Measurements from ENCODE around the gene DCAF11. TPM values are rescaled to one million over a fixed set of nuclear protein-coding genes. Genes with fewer than 3 reads are reported as not detected.

The DCAF11 gene
- total RNA-seq, 1 donor from 2014 or later, result 84.3 TPM

DNA sequence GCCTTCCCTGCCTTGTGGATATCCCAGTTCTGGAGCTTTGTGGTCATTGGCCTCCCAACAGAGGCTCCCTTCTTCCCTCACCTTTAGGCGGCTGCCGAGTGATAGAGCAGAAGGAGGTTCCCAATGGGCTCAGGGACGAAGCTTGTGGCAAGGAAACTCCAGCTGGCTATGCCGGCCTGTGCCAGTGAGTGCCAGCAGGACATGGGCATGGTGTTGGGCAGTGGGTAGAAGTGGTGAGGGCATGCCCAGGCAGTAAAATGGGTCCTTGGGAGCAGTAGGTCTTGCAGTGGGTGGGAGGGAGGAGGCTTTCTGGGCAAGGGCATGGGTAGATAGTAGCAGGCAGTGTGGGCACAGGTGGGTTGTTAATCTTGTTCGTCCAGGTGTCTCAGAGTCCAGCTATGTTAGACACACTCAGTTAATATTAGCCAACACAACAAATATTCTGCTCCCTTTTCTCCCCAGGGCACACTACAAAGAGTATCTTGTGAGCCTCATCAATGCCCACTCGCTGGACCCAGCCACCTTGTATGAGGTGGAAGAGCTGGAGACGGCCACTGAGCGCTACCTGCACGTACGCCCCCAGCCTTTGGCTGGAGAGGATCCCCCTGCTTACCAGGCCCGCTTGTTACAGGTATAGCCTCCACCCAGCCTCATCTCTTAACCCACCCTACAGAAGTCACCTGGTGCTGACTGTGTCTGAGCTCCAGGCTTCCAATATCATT is 45.4 kb downstream of the DCAF11 start:
- peaks cover 81% of the 10 kb centered on the region for H3K36me3 Mint-ChIP-seq (ENCODE audit: low read depth)
- H3K9me3 Mint-ChIP-seq, result no peaks in the 10 kb centered on the region
- CTCF ChIA-PET, result interaction anchor here (1.0 to 4.2 kb wide), 17 partner anchors 9 to 148 kb away, joined by 3 to 45 read pairs (median 10); partner anchors contain the start of genes CIDEB, DCAF11, EMC9 and IPO4
- H3K27me3 Mint-ChIP-seq, result no peaks in the 10 kb centered on the region
- peaks cover 41% of the 10 kb centered on the region for H3K4me1 Mint-ChIP-seq
- DNase-seq, result no peak
- H3K4me3 Mint-ChIP-seq, result no peak overlapping the region
- H3K27ac Mint-ChIP-seq, result peak overlapping the region; percentile 95
- intact Hi-C loops (cut with micrococcal nuclease), result no loop called here
- no peak for ATAC-seq (ENCODE audit: low read depth)
- POLR2A ChIA-PET, result interaction anchor here (0.7 to 4.6 kb wide), 18 partner anchors 9 to 139 kb away, joined by 3 to 93 read pairs (median 20); partner anchors contain the start of genes CHMP4A, DCAF11, DHRS1 and EMC9
- no peak for TF ChIP-seq CTCF (IDR thresholded peaks at IDR 0.05)

DNA sequence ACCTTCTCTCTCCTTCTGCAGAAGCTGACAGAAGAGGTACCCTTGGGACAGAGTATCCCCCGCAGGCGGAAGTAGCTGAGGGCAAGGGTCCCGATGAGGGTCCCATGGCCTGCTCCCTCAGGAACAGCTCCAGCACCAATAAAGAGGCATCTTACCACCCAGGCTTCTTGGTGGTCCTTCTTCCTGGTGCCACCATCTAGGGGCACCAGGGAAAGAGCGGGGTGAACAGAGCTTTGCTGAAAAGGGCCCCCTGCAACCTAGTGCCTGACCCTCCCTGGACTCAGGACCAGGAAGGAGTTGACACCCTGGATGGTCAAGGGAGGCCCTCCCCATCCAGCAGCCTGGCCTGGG is 45.9 kb downstream of the DCAF11 start:
- H3K27ac Mint-ChIP-seq, result peak overlapping the region; percentile 95

GRCh38 chr14:24160850-24161804 is 46.5 kb downstream of the DCAF11 start, which contains the start of gene IRF9:
IRF9 (plus strand) TSS chr14:24161265; CDS start chr14:24162145, 880 bp downstream.
- Mint-ChIP-seq H3K9me3 (no peaks in the 10 kb centered on the region), H3K27me3 (no peaks in the 10 kb centered on the region), H3K4me3 (peak within 1 kb of the TSS; percentile 98), H3K36me3 (ENCODE audit: low read depth) (peaks cover 82% of the 10 kb centered on the region), H3K4me1 (peaks cover 45% of the 10 kb centered on the region), H3K27ac (peak within 1 kb of the TSS; percentile 95)
- peak; percentile 92 for ATAC-seq (ENCODE audit: low read depth)
- ChIA-PET CTCF (interaction anchor here (0.6 to 4.2 kb wide), 28 partner anchors 10 to 270 kb away, joined by 3 to 45 read pairs (median 6); partner anchors contain the start of genes CHMP4A, CIDEB, DCAF11 and EMC9), POLR2A (interaction anchor here (0.6 to 4.6 kb wide), 43 partner anchors 9 to 269 kb away, joined by 3 to 93 read pairs (median 8); partner anchors contain the start of genes CARMIL3, CBLN3, CHMP4A and CIDEB)
- no peak for TF ChIP-seq CTCF (IDR thresholded peaks at IDR 0.05)
- DNase-seq, result peak; percentile 90
- intact Hi-C loops (cut with micrococcal nuclease), result loop anchor here (1.0 kb wide), 17 partner anchors 10 to 281 kb away; partner anchors contain the start of genes DCAF11, EMC9, IPO4 and MDP1

More for the DNA sequence above, 45.9 kb downstream of the DCAF11 start:
- peaks cover 81% of the 10 kb centered on the region for H3K36me3 Mint-ChIP-seq (ENCODE audit: low read depth)
- no peak for TF ChIP-seq CTCF (IDR thresholded peaks at IDR 0.05)
- H3K9me3 Mint-ChIP-seq, result no peaks in the 10 kb centered on the region
- peaks cover 45% of the 10 kb centered on the region for H3K4me1 Mint-ChIP-seq
- DNase-seq (no peak), ATAC-seq (ENCODE audit: low read depth) (no peak)
- no peaks in the 10 kb centered on the region for H3K27me3 Mint-ChIP-seq
- ChIA-PET CTCF (interaction anchor here (1.0 to 4.2 kb wide), 22 partner anchors 10 to 149 kb away, joined by 3 to 45 read pairs (median 8); partner anchors contain the start of genes CIDEB, DCAF11, EMC9 and IPO4), POLR2A (interaction anchor here (0.7 to 4.6 kb wide), 32 partner anchors 10 to 270 kb away, joined by 3 to 93 read pairs (median 14); partner anchors contain the start of genes CARMIL3, CBLN3, CHMP4A and CIDEB)
- intact Hi-C loops (cut with micrococcal nuclease), result no loop called here
- no peak overlapping the region for H3K4me3 Mint-ChIP-seq

- POLR2A ChIA-PET, result interaction anchor here (0.5 to 4.6 kb wide), 31 partner anchors 8 to 269 kb away, joined by 3 to 93 read pairs (median 13); partner anchors contain the start of genes CBLN3, CHMP4A, CIDEB and DCAF11
- H3K36me3 Mint-ChIP-seq (ENCODE audit: low read depth), result peaks cover 87% of the 10 kb centered on the region
Measured at GRCh38 chr14:24162093-24162492, 47.5 kb downstream of the DCAF11 start.

More at GRCh38 chr14:24162093-24162492, 47.5 kb downstream of the DCAF11 start:
- Mint-ChIP-seq H3K27ac (peak overlapping the region; percentile 95), H3K27me3 (no peaks in the 10 kb centered on the region), H3K4me1 (peaks cover 45% of the 10 kb centered on the region), H3K9me3 (no peaks in the 10 kb centered on the region), H3K4me3 (peak overlapping the region; percentile 98)
- TF ChIP-seq CTCF (IDR thresholded peaks at IDR 0.05), result no peak
- DNase-seq (no peak), ATAC-seq (ENCODE audit: low read depth) (no peak)
- CTCF ChIA-PET, result interaction anchor here (0.9 to 4.2 kb wide), 15 partner anchors 11 to 269 kb away, joined by 3 to 45 read pairs (median 8); partner anchors contain the start of genes DCAF11, MDP1, NRL and PSME1
- intact Hi-C loops (cut with micrococcal nuclease), result no loop called here
